SK-N-SH (cell line): ENCODE data around the gene HSPA1L. TPM values are rescaled to one million over a fixed set of nuclear protein-coding genes. Genes with fewer than 3 reads are reported as not detected.
A peak's percentile ranks its signal among the peaks of the same experiment; 100 is the strongest.

ENCODE experiments used
- CTCF ChIA-PET: fragments of 300-600, 350-600 bp; formaldehyde crosslinking; extraction: SDS; loops from one replicate; lab custom pipeline; 2021; lab: Yijun Ruan, JAX
- POLR2A ChIA-PET: fragments of 350-600 bp; sonication (Branson Sonifier 250); formaldehyde crosslinking; extraction: SDS; loops from one replicate; lab custom pipeline; 2020; ENCODE audit warnings: antibody characterized with exemption, inconsistent platforms; lab: Yijun Ruan, JAX
- DNase-seq: peaks from one replicate; pipeline ENCODE4 v3.0.0; 2012
- H2AFZ ChIP-seq: fragments of 200-600 bp; sonication (generic); 2 replicates; pipeline ENCODE4 v1.8.1; 2016; ENCODE audit warnings: antibody characterized with exemption, mild to moderate bottlenecking, low read depth
- H3F3A ChIP-seq: fragments of 200-600 bp; sonication (generic); replicated peaks from 2 replicates; pipeline ENCODE3; 2016; ENCODE audit warnings: antibody characterized with exemption, mild to moderate bottlenecking; ENCODE audit not compliant: insufficient read depth
- H3K27ac ChIP-seq, 2 experiments: fragments of 200-500 bp in 1 of 2; fragments of 200-600 bp in 1 of 2; sonication (Bioruptor generic) in 1 of 2; sonication (generic), shearing (Covaris generic) in 1 of 2; 2 replicates each; pipeline versions ENCODE4 v1.5.1 to v1.6.1; 2014 to 2016; ENCODE audit warnings: low read depth in 2 of 2, inconsistent platforms in 1 of 2, low read length in 1 of 2, mild to moderate bottlenecking in 1 of 2, mixed read lengths in 1 of 2
- H3K27me3 ChIP-seq: fragments of 200-600 bp; sonication (generic), shearing (Covaris generic); 2 replicates; pipeline ENCODE4 v1.6.1; 2016; ENCODE audit warnings: mixed run types; ENCODE audit not compliant: insufficient read depth
- H3K36me3 ChIP-seq, 2 experiments: fragments of 200-500 bp in 1 of 2; fragments of 200-600 bp in 1 of 2; sonication (Bioruptor generic) in 1 of 2; sonication (generic) in 1 of 2; replicated peaks in 1 of 2; 2 replicates each; pipeline versions ENCODE3 to v1.5.1; 2014 to 2016; ENCODE audit warnings: low read length in 1 of 2, mild to moderate bottlenecking in 1 of 2; ENCODE audit not compliant: insufficient read depth in 2 of 2, control insufficient read depth in 1 of 2
- H3K4me1 ChIP-seq, 2 experiments: fragments of 200-500 bp in 1 of 2; fragments of 200-600 bp in 1 of 2; sonication (Bioruptor generic) in 1 of 2; sonication (generic), shearing (Covaris generic) in 1 of 2; 2 replicates each; pipeline versions ENCODE4 v1.5.1 to v1.6.1; 2014 to 2016; ENCODE audit warnings: low read depth in 1 of 2, low read length in 1 of 2, mixed run types in 1 of 2; ENCODE audit not compliant: insufficient read depth in 2 of 2, control insufficient read depth in 1 of 2
- H3K4me2 ChIP-seq: fragments of 200-600 bp; sonication (generic), shearing (Covaris generic); 2 replicates; pipeline ENCODE4 v1.6.1; 2017; ENCODE audit warnings: mixed run types
- H3K4me3 ChIP-seq, 2 experiments: fragments of 200-500 bp in 1 of 2; fragments of 200-600 bp in 1 of 2; sonication (Bioruptor generic) in 1 of 2; sonication (generic), shearing (Covaris generic) in 1 of 2; 2 replicates each; pipeline versions ENCODE4 v1.5.1 to v1.8.1; 2014 to 2016; ENCODE audit warnings: low read depth in 2 of 2, inconsistent platforms in 1 of 2, low read length in 1 of 2, mild to moderate bottlenecking in 1 of 2, mixed read lengths in 1 of 2, moderate library complexity in 1 of 2
- H3K79me2 ChIP-seq: fragments of 200-600 bp; sonication (generic); 2 replicates; pipeline ENCODE4 v1.8.1; 2017; ENCODE audit warnings: mild to moderate bottlenecking; ENCODE audit not compliant: insufficient read depth
- H3K9ac ChIP-seq: fragments of 200-600 bp; sonication (generic); 2 replicates; pipeline ENCODE4 v1.6.1; 2017; ENCODE audit warnings: mixed run types
- H3K9me2 ChIP-seq: fragments of 200-600 bp; sonication (generic); 2 replicates; pipeline ENCODE4 v1.6.1; 2017; ENCODE audit warnings: mixed run types
- H3K9me3 ChIP-seq: fragments of 200-600 bp; sonication (generic); 2 replicates; pipeline ENCODE4 v1.6.1; 2017; ENCODE audit warnings: mixed run types, mild to moderate bottlenecking, moderate library complexity
- H4K20me1 ChIP-seq: fragments of 200-600 bp; sonication (generic); 2 replicates; pipeline ENCODE4 v1.6.1; 2017; ENCODE audit warnings: mild to moderate bottlenecking, mixed run types; ENCODE audit not compliant: insufficient read depth
- CHD2 ChIP-seq: fragments of 150-350 bp; IDR thresholded peaks from 2 replicates; pipeline ENCODE4 v1.6.1; 2018; ENCODE audit warnings: low read length; ENCODE audit not compliant: partially characterized antibody
- CTCF ChIP-seq: fragments of 200-600 bp; sonication (generic); IDR thresholded peaks from 2 replicates; pipeline ENCODE4 v1.6.1; 2017; ENCODE audit warnings: antibody characterized with exemption, mild to moderate bottlenecking, moderate library complexity
- ELF1 ChIP-seq: IDR thresholded peaks from 2 replicates; pipeline ENCODE4 v1.4.0; 2012
- EZH2phosphoT487 ChIP-seq: fragments of 200-600 bp; sonication (generic); IDR thresholded peaks from 2 replicates; pipeline ENCODE4 v1.6.1; 2017; ENCODE audit warnings: low read depth, mixed run types, mild to moderate bottlenecking, antibody characterized with exemption, moderate library complexity, borderline replicate concordance
- FOXJ3 ChIP-seq: sonication (generic); formaldehyde crosslinking; IDR thresholded peaks from 2 replicates; pipeline ENCODE4 v1.5.1; 2020; ENCODE audit warnings: mild to moderate bottlenecking, missing genetic modification reagents
- GABPA ChIP-seq: IDR thresholded peaks from 2 replicates; pipeline ENCODE4 v1.4.0; 2012; ENCODE audit warnings: low read depth, mild to moderate bottlenecking
- MAX ChIP-seq: IDR thresholded peaks from 2 replicates; pipeline ENCODE4 v1.4.0; 2012; ENCODE audit warnings: low read depth
- MEF2A ChIP-seq: IDR thresholded peaks from 2 replicates; pipeline ENCODE4 v1.4.0; 2012; ENCODE audit warnings: low read depth, borderline replicate concordance
- RAD21 ChIP-seq: IDR thresholded peaks from 2 replicates; pipeline ENCODE4 v1.6.1; 2012; ENCODE audit warnings: mild to moderate bottlenecking, low read length
- RCOR1 ChIP-seq: fragments of 150-350 bp; IDR thresholded peaks from 2 replicates; pipeline ENCODE4 v1.6.1; 2017; ENCODE audit warnings: antibody characterized with exemption, low read length
- SIN3A ChIP-seq: IDR thresholded peaks from 2 replicates; pipeline ENCODE4 v1.6.1; 2012; ENCODE audit warnings: low read depth, mild to moderate bottlenecking, low read length, moderate library complexity, borderline replicate concordance
- SMC3 ChIP-seq: IDR thresholded peaks from 2 replicates; pipeline ENCODE4 v1.6.1; 2012; ENCODE audit warnings: low read depth, low read length, improper control_type of control experiment
- TAF1 ChIP-seq: IDR thresholded peaks from 2 replicates; pipeline ENCODE4 v1.6.1; 2012; ENCODE audit warnings: low read depth, mild to moderate bottlenecking, low read length, moderate library complexity, borderline replicate concordance
- TCF12 ChIP-seq: IDR thresholded peaks from 2 replicates; pipeline ENCODE4 v1.4.0; 2012
- TEAD4 ChIP-seq: IDR thresholded peaks from 2 replicates; pipeline ENCODE4 v1.4.0; 2012; ENCODE audit warnings: mild to moderate bottlenecking, borderline replicate concordance; ENCODE audit not compliant: insufficient read depth
- USF1 ChIP-seq: IDR thresholded peaks from 2 replicates; pipeline ENCODE4 v1.4.0; 2012; ENCODE audit warnings: low read depth, borderline replicate concordance
- YY1 ChIP-seq: IDR thresholded peaks from 2 replicates; pipeline ENCODE4 v1.4.0; 2012; ENCODE audit warnings: low read depth, mild to moderate bottlenecking
- whole genome bisulfite sequencing: methylation state at CpG from one replicate; pipeline ENCODE4 v1.1.6; 2017; ENCODE audit warnings: low lambda C conversion rate; 5-methylcytosine and 5-hydroxymethylcytosine counted together
- polyA plus RNA-seq, 3 experiments: library from polyadenylated mRNA; depleted of rRNA; stranded (reverse); fragments of >200 nt; gene quantifications; 2 replicates each; pipeline ENCODE4 v1.2.3, GENCODE V29; 2012
- TF ChIP-seq, protein P1 (sequence below): IDR thresholded peaks from 2 replicates; pipeline ENCODE4 v1.6.1; 2012; ENCODE audit warnings: mild to moderate bottlenecking, low read depth, low read length, moderate library complexity
- TF ChIP-seq, protein P2 (sequence below): IDR thresholded peaks from 2 replicates; pipeline ENCODE4 v1.4.0; 2012; ENCODE audit warnings: low read depth, borderline replicate concordance

HSPA1L gene
- polyA plus RNA-seq, 1 of the 3 experiments (the other 2 are of a cell fraction) = 0.69 TPM

- Histone ChIP-seq H3K9me3 (no peaks in the 10 kb centered on the region), H4K20me1 (no peaks in the 10 kb centered on the region), H3K79me2 (no peaks in the 10 kb centered on the region), H3K27ac (no peak overlapping the region), H3K27me3 (no peaks in the 10 kb centered on the region), H3K36me3 (no peaks in the 10 kb centered on the region), H3K4me3 (no peak overlapping the region)
- 50% methylated on average over 8 of the region's 12 CpGs for WGBS
- ChIA-PET CTCF (interaction anchor here (0.7 to 3.3 kb wide), 17 partner anchors 8 to 1377 kb away, joined by 3 to 16 read pairs (median 4); partner anchors contain the start of genes DDAH2, LY6G5C and MSH5), POLR2A (no interaction called here)
- peak; percentile 72 for DNase-seq
- TF ChIP-seq SIN3A (no peak), GABPA (no peak), YY1 (no peak), ELF1 (no peak), TAF1 (no peak), MAX (no peak), USF1 (no peak), RCOR1 (no peak), EZH2phosphoT487 (no peak), CTCF (peak; percentile 66), FOXJ3 (CRISPR knock-in tag) (no peak), MEF2A (no peak), CHD2 (no peak), TCF12 (no peak), SMC3 (peak; percentile 36), TEAD4 (no peak), RAD21 (peak; percentile 20; the same call in 1 of the 2 replicates)
- TF ChIP-seq, protein P1, sequence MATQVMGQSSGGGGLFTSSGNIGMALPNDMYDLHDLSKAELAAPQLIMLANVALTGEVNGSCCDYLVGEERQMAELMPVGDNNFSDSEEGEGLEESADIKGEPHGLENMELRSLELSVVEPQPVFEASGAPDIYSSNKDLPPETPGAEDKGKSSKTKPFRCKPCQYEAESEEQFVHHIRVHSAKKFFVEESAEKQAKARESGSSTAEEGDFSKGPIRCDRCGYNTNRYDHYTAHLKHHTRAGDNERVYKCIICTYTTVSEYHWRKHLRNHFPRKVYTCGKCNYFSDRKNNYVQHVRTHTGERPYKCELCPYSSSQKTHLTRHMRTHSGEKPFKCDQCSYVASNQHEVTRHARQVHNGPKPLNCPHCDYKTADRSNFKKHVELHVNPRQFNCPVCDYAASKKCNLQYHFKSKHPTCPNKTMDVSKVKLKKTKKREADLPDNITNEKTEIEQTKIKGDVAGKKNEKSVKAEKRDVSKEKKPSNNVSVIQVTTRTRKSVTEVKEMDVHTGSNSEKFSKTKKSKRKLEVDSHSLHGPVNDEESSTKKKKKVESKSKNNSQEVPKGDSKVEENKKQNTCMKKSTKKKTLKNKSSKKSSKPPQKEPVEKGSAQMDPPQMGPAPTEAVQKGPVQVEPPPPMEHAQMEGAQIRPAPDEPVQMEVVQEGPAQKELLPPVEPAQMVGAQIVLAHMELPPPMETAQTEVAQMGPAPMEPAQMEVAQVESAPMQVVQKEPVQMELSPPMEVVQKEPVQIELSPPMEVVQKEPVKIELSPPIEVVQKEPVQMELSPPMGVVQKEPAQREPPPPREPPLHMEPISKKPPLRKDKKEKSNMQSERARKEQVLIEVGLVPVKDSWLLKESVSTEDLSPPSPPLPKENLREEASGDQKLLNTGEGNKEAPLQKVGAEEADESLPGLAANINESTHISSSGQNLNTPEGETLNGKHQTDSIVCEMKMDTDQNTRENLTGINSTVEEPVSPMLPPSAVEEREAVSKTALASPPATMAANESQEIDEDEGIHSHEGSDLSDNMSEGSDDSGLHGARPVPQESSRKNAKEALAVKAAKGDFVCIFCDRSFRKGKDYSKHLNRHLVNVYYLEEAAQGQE = no peak
- TF ChIP-seq, protein P2, sequence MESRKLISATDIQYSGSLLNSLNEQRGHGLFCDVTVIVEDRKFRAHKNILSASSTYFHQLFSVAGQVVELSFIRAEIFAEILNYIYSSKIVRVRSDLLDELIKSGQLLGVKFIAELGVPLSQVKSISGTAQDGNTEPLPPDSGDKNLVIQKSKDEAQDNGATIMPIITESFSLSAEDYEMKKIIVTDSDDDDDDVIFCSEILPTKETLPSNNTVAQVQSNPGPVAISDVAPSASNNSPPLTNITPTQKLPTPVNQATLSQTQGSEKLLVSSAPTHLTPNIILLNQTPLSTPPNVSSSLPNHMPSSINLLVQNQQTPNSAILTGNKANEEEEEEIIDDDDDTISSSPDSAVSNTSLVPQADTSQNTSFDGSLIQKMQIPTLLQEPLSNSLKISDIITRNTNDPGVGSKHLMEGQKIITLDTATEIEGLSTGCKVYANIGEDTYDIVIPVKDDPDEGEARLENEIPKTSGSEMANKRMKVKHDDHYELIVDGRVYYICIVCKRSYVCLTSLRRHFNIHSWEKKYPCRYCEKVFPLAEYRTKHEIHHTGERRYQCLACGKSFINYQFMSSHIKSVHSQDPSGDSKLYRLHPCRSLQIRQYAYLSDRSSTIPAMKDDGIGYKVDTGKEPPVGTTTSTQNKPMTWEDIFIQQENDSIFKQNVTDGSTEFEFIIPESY = no peak
- TF ChIP-seq, all 33 proteins: peak for 3
- H2AFZ ChIP-seq = no peak overlapping the region
- peaks cover 2% of the 10 kb centered on the region for H3F3A ChIP-seq
- no peaks in the 10 kb centered on the region for H3K9me2 ChIP-seq
- H3K4me2 ChIP-seq = no peak overlapping the region
- no peak overlapping the region for H3K9ac ChIP-seq
- peaks cover 0 to 8% of the 10 kb centered on the region in 2 experiments; a peak in 1 of 4 replicates for H3K4me1 ChIP-seq
Observed at GRCh38 chr6:31769684-31770371, 45.3 kb downstream of the HSPA1L start.
